HCT116 (cell line): ENCODE measurements around the gene ARHGAP28. TPM values are rescaled to one million over a fixed set of nuclear protein-coding genes. Genes with fewer than 3 reads are reported as not detected.
A peak's percentile ranks its signal among the peaks of the same experiment; 100 is the strongest.

Experiments used
- ATAC-seq: fragments of 200-7000 bp; cut with Tn5 transposase; 2 replicates; pipeline ENCODE4 v1.9.1; 2020; ENCODE audit warnings: mild to moderate bottlenecking, moderate library complexity
- Bru-seq: library from RNA; stranded (reverse); fragments of 400-500 nt; gene quantifications from one replicate; lab custom pipeline; 2021; lab: Mats Ljungman, UMichigan
- BruChase-seq, 2 experiments: library from RNA; stranded (reverse); fragments of 400-500 nt; gene quantifications; one replicate each; lab custom pipeline; 2021; lab: Mats Ljungman, UMichigan
- BruUV-seq: library from RNA; stranded (reverse); fragments of 400-500 nt; replicated peaks from 2 replicates; lab custom pipeline; 2021; lab: Mats Ljungman, UMichigan
- CTCF ChIA-PET: fragments of 300-600 bp; sonication (Branson Sonifier 250); formaldehyde crosslinking; loops from one replicate; lab custom pipeline; 2021; ENCODE audit warnings: antibody characterized with exemption; lab: Charles Lee
- POLR2A ChIA-PET: fragments of 300-600, 350-600 bp; sonication (Branson Sonifier 250); formaldehyde crosslinking; loops from one replicate; lab custom pipeline; 2021; ENCODE audit warnings: antibody characterized with exemption; lab: Charles Lee
- RAD21 ChIA-PET, 2 experiments: fragments of 300-600 bp; sonication (Branson Sonifier 250); formaldehyde crosslinking; loops; one replicate each; lab custom pipeline; 2023; ENCODE audit warnings: low total read pairs in 2 of 2; ENCODE audit not compliant: uncharacterized antibody in 2 of 2, unreplicated experiment in 2 of 2, low non-redundant PET in 1 of 2; lab: Charles Lee
- DNase-seq: peaks from one replicate; pipeline ENCODE4 v3.0.0-alpha.2; 2010; ENCODE audit warnings: low read depth, low spot score
- H2AFZ ChIP-seq: fragments of 200-600 bp; shearing (Covaris generic), sonication (generic); 2 replicates; pipeline ENCODE4 v1.6.1; 2017; ENCODE audit warnings: low read depth, mixed run types, mixed read lengths, antibody characterized with exemption, low read length; ENCODE audit not compliant: poor library complexity, severe bottlenecking
- H3K27ac ChIP-seq: 2 replicates; pipeline ENCODE4 v1.5.1; 2012; ENCODE audit warnings: low read depth, low read length
- H3K27me3 ChIP-seq: fragments of 200-600 bp; sonication (generic); 2 replicates; pipeline ENCODE4 v1.6.1; 2016; ENCODE audit warnings: mixed run types, low read length, mixed read lengths; ENCODE audit not compliant: insufficient read depth
- H3K36me3 ChIP-seq, 2 experiments: fragments of 200-500 bp in 1 of 2; fragments of 200-600 bp in 1 of 2; sonication (Bioruptor generic) in 1 of 2; sonication (generic) in 1 of 2; 2 replicates each; pipeline versions ENCODE4 v1.5.1 to v1.6.1; 2014 to 2016; ENCODE audit warnings: low read length in 2 of 2, inconsistent platforms in 1 of 2, mixed read lengths in 1 of 2, mixed run types in 1 of 2; ENCODE audit not compliant: insufficient read depth in 2 of 2, control insufficient read depth in 1 of 2
- H3K4me1 ChIP-seq, 2 experiments: fragments of 200-600 bp in 1 of 2; sonication (generic) in 1 of 2; 2 replicates each; pipeline versions ENCODE4 v1.5.1 to v1.6.1; 2012 to 2017; ENCODE audit warnings: low read length in 2 of 2, inconsistent platforms in 1 of 2, mild to moderate bottlenecking in 1 of 2, mixed read lengths in 1 of 2, mixed run types in 1 of 2, moderate library complexity in 1 of 2; ENCODE audit not compliant: insufficient read depth in 2 of 2, control insufficient read depth in 1 of 2
- H3K4me2 ChIP-seq: fragments of 200-600 bp; sonication (generic); 2 replicates; pipeline ENCODE4 v1.6.1; 2017; ENCODE audit warnings: mixed run types, low read length, mixed read lengths
- H3K4me3 ChIP-seq, 2 experiments: fragments of 200-600 bp in 1 of 2; sonication (generic) in 1 of 2; replicated peaks in 1 of 2; 2 replicates each; pipeline ENCODE4 v1.5.1; 2011 to 2016; ENCODE audit warnings: low read length in 2 of 2, control low read depth in 1 of 2, low read depth in 1 of 2, mild to moderate bottlenecking in 1 of 2, mixed read lengths in 1 of 2, mixed run types in 1 of 2
- H3K79me2 ChIP-seq: fragments of 200-600 bp; sonication (generic); 2 replicates; pipeline ENCODE4 v1.6.1; 2017; ENCODE audit warnings: mild to moderate bottlenecking, mixed run types, low read length, moderate library complexity, mixed read lengths; ENCODE audit not compliant: insufficient read depth
- H3K9ac ChIP-seq: fragments of 200-600 bp; sonication (generic); 2 replicates; pipeline ENCODE4 v1.6.1; 2016; ENCODE audit warnings: low read length, mixed read lengths
- H3K9me2 ChIP-seq: fragments of 200-600 bp; sonication (generic), shearing (Covaris generic); 2 replicates; pipeline ENCODE4 v1.6.1; 2017; ENCODE audit warnings: mixed run types, mild to moderate bottlenecking, moderate library complexity; ENCODE audit not compliant: insufficient read depth
- H3K9me3 ChIP-seq, 2 experiments: fragments of 200-500 bp in 1 of 2; fragments of 200-600 bp in 1 of 2; sonication (Bioruptor generic) in 1 of 2; sonication (generic) in 1 of 2; 2 replicates each; pipeline ENCODE4 v1.6.1; 2014 to 2017; ENCODE audit warnings: low read length in 2 of 2, mixed read lengths in 2 of 2, inconsistent platforms in 1 of 2, low read depth in 1 of 2, mild to moderate bottlenecking in 1 of 2, mixed run types in 1 of 2, moderate library complexity in 1 of 2; ENCODE audit not compliant: control insufficient read depth in 1 of 2, insufficient read depth in 1 of 2
- H4K20me1 ChIP-seq: fragments of 200-600 bp; sonication (generic), shearing (Covaris generic); 2 replicates; pipeline ENCODE4 v1.6.1; 2017; ENCODE audit warnings: mixed run types, mild to moderate bottlenecking, moderate library complexity; ENCODE audit not compliant: insufficient read depth
- CTCF ChIP-seq, 3 experiments: fragments of 200-600 bp in 1 of 3; sonication (generic) in 1 of 3; IDR thresholded peaks in 2 of 3; conservative IDR thresholded peaks in 1 of 3; 2 replicates each; pipeline ENCODE4 v1.5.1; 2012 to 2017; ENCODE audit warnings: low read depth in 2 of 3, low read length in 2 of 3, antibody characterized with exemption in 1 of 3, borderline replicate concordance in 1 of 3, control low read depth in 1 of 3, mild to moderate bottlenecking in 1 of 3, mixed read lengths in 1 of 3, mixed run types in 1 of 3, moderate library complexity in 1 of 3; ENCODE audit not compliant: insufficient read depth in 1 of 3
- ELF1 ChIP-seq: IDR thresholded peaks from 2 replicates; pipeline ENCODE4 v1.6.1; 2012; ENCODE audit warnings: low read depth, borderline replicate concordance
- EZH2 ChIP-seq: fragments of 200-600 bp; sonication (generic); IDR thresholded peaks from 2 replicates; pipeline ENCODE4 v1.6.1; 2017; ENCODE audit warnings: antibody characterized with exemption, mixed run types
- EZH2phosphoT487 ChIP-seq: fragments of 200-600 bp; IDR thresholded peaks from 2 replicates; pipeline ENCODE4 v1.6.1; 2018; ENCODE audit warnings: antibody characterized with exemption, borderline replicate concordance
- JUND ChIP-seq: IDR thresholded peaks from 2 replicates; pipeline ENCODE4 v1.6.1; 2012
- SRF ChIP-seq: IDR thresholded peaks from 2 replicates; pipeline ENCODE4 v1.6.1; 2012; ENCODE audit warnings: low read depth
- TCF7L2 ChIP-seq: IDR thresholded peaks from 2 replicates; pipeline ENCODE4 v1.7.0; 2011; ENCODE audit warnings: borderline replicate concordance, inconsistent platforms; ENCODE audit not compliant: insufficient read depth, insufficient read length; ENCODE audit errors: extremely low read depth
- ZBTB33 ChIP-seq: IDR thresholded peaks from 2 replicates; pipeline ENCODE4 v1.6.1; 2011; ENCODE audit warnings: mild to moderate bottlenecking, low read length, moderate library complexity; ENCODE audit not compliant: insufficient replicate concordance; ENCODE audit errors: extremely low read depth
- intact Hi-C: fragments of 100-400 bp; cut with micrococcal nuclease; formaldehyde crosslinking; loops from 2 replicates; pipeline ENCODE4 v1.10.0; 2022
- long read RNA-seq: library from polyadenylated mRNA; unstranded; transcript quantifications from one replicate; pipeline ENCODE4 v2.0.0, GENCODE V29; 2021; ENCODE audit not compliant: unreplicated experiment
- polyA plus RNA-seq: library from polyadenylated mRNA; unstranded; fragments of >200 nt; gene quantifications from 2 replicates; pipeline ENCODE4 v1.2.1, GENCODE V29; 2012; ENCODE audit warnings: missing spikeins
- total RNA-seq: library from RNA; stranded (reverse); gene quantifications from one replicate; pipeline ENCODE4 v1.2.1, GENCODE V29; 2021; ENCODE audit not compliant: unreplicated experiment
- TF ChIP-seq, protein P1 (sequence below): IDR thresholded peaks from 2 replicates; pipeline ENCODE4 v1.6.1; 2012

The ARHGAP28 gene, protein sequence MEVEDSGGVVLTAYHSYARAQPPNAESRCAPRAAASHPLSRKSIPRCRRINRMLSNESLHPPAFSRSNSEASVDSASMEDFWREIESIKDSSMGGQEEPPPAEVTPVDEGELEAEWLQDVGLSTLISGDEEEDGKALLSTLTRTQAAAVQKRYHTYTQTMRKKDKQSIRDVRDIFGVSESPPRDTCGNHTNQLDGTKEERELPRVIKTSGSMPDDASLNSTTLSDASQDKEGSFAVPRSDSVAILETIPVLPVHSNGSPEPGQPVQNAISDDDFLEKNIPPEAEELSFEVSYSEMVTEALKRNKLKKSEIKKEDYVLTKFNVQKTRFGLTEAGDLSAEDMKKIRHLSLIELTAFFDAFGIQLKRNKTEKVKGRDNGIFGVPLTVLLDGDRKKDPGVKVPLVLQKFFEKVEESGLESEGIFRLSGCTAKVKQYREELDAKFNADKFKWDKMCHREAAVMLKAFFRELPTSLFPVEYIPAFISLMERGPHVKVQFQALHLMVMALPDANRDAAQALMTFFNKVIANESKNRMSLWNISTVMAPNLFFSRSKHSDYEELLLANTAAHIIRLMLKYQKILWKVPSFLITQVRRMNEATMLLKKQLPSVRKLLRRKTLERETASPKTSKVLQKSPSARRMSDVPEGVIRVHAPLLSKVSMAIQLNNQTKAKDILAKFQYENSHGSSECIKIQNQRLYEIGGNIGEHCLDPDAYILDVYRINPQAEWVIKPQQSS
- total RNA-seq = not detected
- not detected in 2 replicates for polyA plus RNA-seq
- Bru-seq, nascent RNA = percentile 2 among the genes with signal in this experiment
- percentile 5 among the genes with signal in this experiment for BruChase-seq, experiment 1, labeled RNA remaining after a 6-hour chase
- percentile 5 among the genes with signal in this experiment for BruChase-seq, experiment 2, labeled RNA remaining after a 2-hour chase
- long read RNA-seq = 0 reads

DNA sequence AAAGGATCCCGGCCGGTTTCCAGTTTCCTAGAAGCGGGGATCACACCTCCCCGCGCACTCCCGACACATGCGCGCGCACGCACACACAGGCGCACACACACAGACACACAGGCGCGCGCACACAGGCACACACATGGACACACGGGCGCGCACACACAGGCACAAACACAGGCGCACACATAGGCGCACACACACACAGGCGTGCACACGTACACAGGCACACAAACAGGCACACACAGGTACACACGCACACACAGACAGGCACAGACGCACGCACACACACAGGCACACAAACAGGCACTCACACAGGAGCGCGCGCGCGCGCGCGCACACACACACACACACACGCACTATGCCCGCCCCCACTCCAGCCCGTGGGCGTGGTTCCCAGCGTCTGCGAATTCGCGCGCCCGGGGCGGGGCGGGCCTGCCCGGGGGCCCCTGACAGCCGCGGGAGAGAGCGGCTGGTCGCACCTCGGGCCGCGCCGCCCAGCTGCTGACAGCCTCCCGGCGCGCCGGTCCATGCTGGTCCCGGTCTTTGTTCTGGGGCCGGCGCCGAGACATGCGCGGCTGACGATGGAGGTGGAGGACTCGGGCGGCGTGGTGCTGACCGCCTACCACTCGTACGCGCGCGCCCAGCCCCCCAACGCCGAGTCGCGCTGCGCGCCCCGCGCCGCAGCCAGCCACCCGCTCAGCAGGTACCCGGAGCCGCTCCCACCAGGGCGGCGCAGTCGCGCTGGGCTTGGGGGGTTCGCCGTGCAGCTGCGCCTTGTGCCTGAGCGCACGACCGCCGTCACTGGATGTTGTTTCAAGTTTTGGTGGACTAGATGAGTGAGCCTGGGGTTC is at the start of gene ARHGAP28:
Gene ARHGAP28 (plus strand): TSS at position 470 of the 845 bp plus-strand sequence. CDS start 106 bp downstream, at position 576.
- CTCF ChIA-PET = no interaction called here
- ATAC-seq = no peak
- intact Hi-C loops = no loop called here
- Histone ChIP-seq H3K4me1 (no peaks in the 10 kb centered on the region), H2AFZ (no peak within 1 kb of the TSS), H4K20me1 (no peaks in the 10 kb centered on the region), H3K4me2 (no peak within 1 kb of the TSS), H3K9me3 (peaks cover 8 to 30% of the 10 kb centered on the region in 2 experiments; a peak in 2 of 4 replicates), H3K27me3 (no peaks in the 10 kb centered on the region), H3K27ac (no peak within 1 kb of the TSS)
- no TSS peak for BruUV-seq
- RAD21 ChIA-PET = no interaction called here
- TF ChIP-seq CTCF (IDR thresholded peaks at IDR 0.05 in 2 of 3, conservative IDR thresholded peaks at IDR 0.05 in 1 of 3; ENCODE audit: borderline replicate concordance in 1 of 3, insufficient read depth in 1 of 3, low read depth in 2 of 3, low read length in 2 of 3) = no peak
- TF ChIP-seq EZH2phosphoT487 = no peak
- TF ChIP-seq EZH2 = no peak
- TF ChIP-seq ELF1 = no peak
- no peak for TF ChIP-seq TCF7L2
- no peak for TF ChIP-seq SRF
- no peak for TF ChIP-seq ZBTB33
- no peak for TF ChIP-seq JUND
- TF ChIP-seq, protein P1, sequence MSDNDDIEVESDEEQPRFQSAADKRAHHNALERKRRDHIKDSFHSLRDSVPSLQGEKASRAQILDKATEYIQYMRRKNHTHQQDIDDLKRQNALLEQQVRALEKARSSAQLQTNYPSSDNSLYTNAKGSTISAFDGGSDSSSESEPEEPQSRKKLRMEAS = no peak
- TF ChIP-seq, all 23 proteins: peak for 0
- H3K9me2 ChIP-seq = no peaks in the 10 kb centered on the region
- POLR2A ChIA-PET = no interaction called here
- no peak within 1 kb of the TSS for H3K9ac ChIP-seq
- DNase-seq = no peak
- no peaks in the 10 kb centered on the region for H3K36me3 ChIP-seq
- H3K79me2 ChIP-seq = no peaks in the 10 kb centered on the region
- H3K4me3 ChIP-seq = no peak within 1 kb of the TSS
